ENCODE results near the gene PRSS21. TPM values are rescaled to one million over a fixed set of nuclear protein-coding genes. Genes with fewer than 3 reads are reported as not detected.

The PRSS21 gene
- total and polyA plus RNA-seq, 2 experiments from 2014 or later: not detected

DNA sequence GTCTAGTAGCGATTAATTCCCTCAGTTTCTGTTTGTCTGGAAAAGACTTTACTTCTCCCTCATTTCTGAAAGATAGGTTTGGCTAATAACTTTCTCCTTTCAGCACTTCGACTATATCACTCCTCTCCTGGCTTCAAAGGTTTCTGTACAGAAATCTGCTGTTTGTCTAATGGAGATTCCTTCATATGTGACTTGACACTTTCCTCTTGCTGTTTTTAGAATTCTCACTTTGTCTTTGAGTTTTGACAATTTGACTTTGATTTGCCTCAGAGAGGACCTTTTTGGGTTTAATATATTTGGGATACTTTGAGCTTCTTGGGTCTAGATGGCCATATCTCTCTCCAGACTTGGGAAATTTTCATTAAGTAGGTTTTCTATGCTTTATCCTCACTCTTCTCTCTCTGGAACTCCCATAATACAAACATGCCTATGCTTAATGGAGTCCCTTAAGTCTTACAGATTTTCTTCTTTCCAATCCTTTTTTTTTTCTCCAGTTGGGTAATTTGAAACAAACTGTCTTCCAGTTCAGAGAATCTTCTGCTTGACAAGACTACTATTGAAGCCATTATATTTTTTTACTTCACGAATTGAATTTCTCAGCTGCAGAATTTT lies 7.8 kb upstream of the PRSS21 start:
- in situ Hi-C loops (cut with MboI): no loop called here
- H3K4me2 ChIP-seq (ENCODE audit: unreplicated experiment): no peak overlapping the region
- H3K9me3 ChIP-seq (ENCODE audit: low read depth): no peaks in the 10 kb centered on the region
- H4K20me1 ChIP-seq (ENCODE audit: insufficient read depth): no peaks in the 10 kb centered on the region
- no peak overlapping the region for H3K4me3 ChIP-seq
- no peak for DNase-seq
- WGBS, 2 experiments (ENCODE audit: low coverage in 1 of 2, low lambda C conversion rate in 2 of 2, missing lambda C conversion rate in 2 of 2): 44% methylated on average over 3 of the region's 3 CpGs
- no peaks in the 10 kb centered on the region for H3K79me2 ChIP-seq (ENCODE audit: insufficient read depth)
- peaks cover 44% of the 10 kb centered on the region; the same call in 1 of the 2 replicates for H3K27me3 ChIP-seq (replicated peaks; ENCODE audit: insufficient read depth)
- no peaks in the 10 kb centered on the region for H3K36me3 ChIP-seq (ENCODE audit: low read depth)
- no peak overlapping the region for H3K27ac ChIP-seq
- TF ChIP-seq EZH2phosphoT487 (IDR thresholded peaks at IDR 0.05; ENCODE audit: insufficient read depth, low read depth) (no peak), EZH2 (IDR thresholded peaks at IDR 0.05; ENCODE audit: insufficient read depth, poor library complexity, severe bottlenecking) (no peak)
- no peaks in the 10 kb centered on the region for H3F3A ChIP-seq (ENCODE audit: insufficient read depth)
- H3K9ac ChIP-seq: no peak overlapping the region
- no peaks in the 10 kb centered on the region for H3K9me2 ChIP-seq (ENCODE audit: insufficient read depth)
- H2AFZ ChIP-seq: no peak overlapping the region
- no peaks in the 10 kb centered on the region for H3K4me1 ChIP-seq (ENCODE audit: insufficient read depth)

DNA sequence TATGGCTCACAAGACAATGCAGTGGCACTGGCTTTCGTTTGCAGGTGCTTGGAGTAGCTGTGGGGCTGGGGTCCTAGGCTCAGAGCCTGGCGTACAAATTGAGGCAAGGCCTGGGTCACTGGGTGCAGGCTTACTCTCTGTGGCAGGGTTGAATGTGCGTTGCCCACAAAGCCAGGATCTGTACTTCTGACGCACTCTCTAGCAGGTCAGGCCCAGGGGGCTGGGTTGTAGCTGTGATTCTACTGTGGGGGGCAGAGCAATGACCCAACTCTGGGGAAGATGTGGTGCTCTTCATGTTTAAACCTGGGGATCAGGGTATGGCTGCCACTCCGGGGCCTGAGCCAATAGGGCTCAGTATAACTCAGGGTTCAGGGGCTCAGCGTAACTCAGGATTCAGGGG lies 6.4 kb upstream of the PRSS21 start:
- Histone ChIP-seq H3K9ac (no peak overlapping the region), H3K79me2 (ENCODE audit: insufficient read depth) (no peaks in the 10 kb centered on the region), H3K36me3 (ENCODE audit: low read depth) (no peaks in the 10 kb centered on the region), H3K27me3 (replicated peaks; ENCODE audit: insufficient read depth) (peaks cover 44% of the 10 kb centered on the region; the same call in 1 of the 2 replicates), H3K9me3 (ENCODE audit: low read depth) (no peaks in the 10 kb centered on the region), H3K4me2 (ENCODE audit: unreplicated experiment) (no peak overlapping the region), H3K4me3 (no peak overlapping the region), H4K20me1 (ENCODE audit: insufficient read depth) (no peaks in the 10 kb centered on the region), H3F3A (ENCODE audit: insufficient read depth) (no peaks in the 10 kb centered on the region), H3K9me2 (ENCODE audit: insufficient read depth) (no peaks in the 10 kb centered on the region), H2AFZ (no peak overlapping the region), H3K4me1 (ENCODE audit: insufficient read depth) (no peaks in the 10 kb centered on the region), H3K27ac (no peak overlapping the region)
- DNase-seq: no peak
- WGBS, 2 experiments (ENCODE audit: low coverage in 1 of 2, low lambda C conversion rate in 2 of 2, missing lambda C conversion rate in 2 of 2): 60 to 62% methylated on average over 5 to 6 of the region's 6 CpGs
- in situ Hi-C loops (cut with MboI): no loop called here
- TF ChIP-seq EZH2 (IDR thresholded peaks at IDR 0.05; ENCODE audit: insufficient read depth, poor library complexity, severe bottlenecking) (no peak), EZH2phosphoT487 (IDR thresholded peaks at IDR 0.05; ENCODE audit: insufficient read depth, low read depth) (no peak)

DNA sequence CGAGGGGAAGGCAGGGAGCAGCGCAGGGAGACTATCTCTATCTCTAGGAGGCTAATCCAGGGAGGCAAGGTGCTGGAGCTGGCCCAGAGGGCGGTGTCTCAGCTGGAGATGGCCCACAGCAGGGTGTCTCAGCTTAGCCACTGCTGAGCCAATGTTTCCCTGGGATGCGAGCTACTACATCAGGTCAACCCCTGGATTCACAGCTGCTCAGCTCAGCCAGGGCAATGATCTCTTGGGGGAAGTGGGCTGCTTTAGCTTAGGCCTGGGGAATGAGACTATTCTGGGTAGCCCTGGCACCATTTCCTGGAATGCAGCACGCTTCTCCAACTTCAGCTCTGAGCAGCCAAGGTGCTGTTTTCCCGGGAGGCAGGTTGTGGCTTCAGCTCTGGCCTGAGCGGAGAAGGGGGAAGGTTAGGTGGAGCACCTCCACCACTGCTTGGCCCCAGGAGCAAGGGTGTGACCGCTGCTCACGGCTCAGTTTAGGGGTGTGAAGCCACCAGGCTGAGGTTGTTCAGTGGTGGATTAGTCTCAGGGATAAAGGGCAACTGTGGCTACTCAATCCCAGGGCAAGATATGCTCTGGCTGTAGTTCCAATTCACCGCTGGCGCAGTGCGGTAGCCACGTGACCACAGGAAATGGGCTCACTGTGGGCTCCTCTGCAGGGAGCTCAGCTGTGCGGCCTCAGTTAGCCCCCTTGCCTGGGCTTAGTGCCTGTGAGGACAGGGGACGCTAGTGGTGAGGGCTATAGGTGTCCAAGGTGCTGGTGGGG lies 5.2 kb upstream of the PRSS21 start:
- no peaks in the 10 kb centered on the region for H3K9me2 ChIP-seq (ENCODE audit: insufficient read depth)
- no peak for TF ChIP-seq EZH2phosphoT487 (IDR thresholded peaks at IDR 0.05; ENCODE audit: insufficient read depth, low read depth)
- TF ChIP-seq EZH2 (IDR thresholded peaks at IDR 0.05; ENCODE audit: insufficient read depth, poor library complexity, severe bottlenecking): no peak
- no peaks in the 10 kb centered on the region for H3K79me2 ChIP-seq (ENCODE audit: insufficient read depth)
- no peak overlapping the region for H3K4me2 ChIP-seq (ENCODE audit: unreplicated experiment)
- no peak overlapping the region for H3K27ac ChIP-seq
- WGBS, 2 experiments (ENCODE audit: low coverage in 1 of 2, low lambda C conversion rate in 2 of 2, missing lambda C conversion rate in 2 of 2): 56 to 57% methylated on average over 15 of the region's 15 CpGs
- H3K4me1 ChIP-seq (ENCODE audit: insufficient read depth): no peaks in the 10 kb centered on the region
- peaks cover 48% of the 10 kb centered on the region; the same call in 1 of the 2 replicates for H3K27me3 ChIP-seq (replicated peaks; ENCODE audit: insufficient read depth)
- H4K20me1 ChIP-seq (ENCODE audit: insufficient read depth): no peaks in the 10 kb centered on the region
- no peaks in the 10 kb centered on the region for H3K9me3 ChIP-seq (ENCODE audit: low read depth)
- no peak overlapping the region for H2AFZ ChIP-seq
- H3K4me3 ChIP-seq: no peak overlapping the region
- no peak overlapping the region for H3K9ac ChIP-seq
- in situ Hi-C loops (cut with MboI): no loop called here
- no peaks in the 10 kb centered on the region for H3F3A ChIP-seq (ENCODE audit: insufficient read depth)
- no peaks in the 10 kb centered on the region for H3K36me3 ChIP-seq (ENCODE audit: low read depth)
- DNase-seq: no peak

DNA sequence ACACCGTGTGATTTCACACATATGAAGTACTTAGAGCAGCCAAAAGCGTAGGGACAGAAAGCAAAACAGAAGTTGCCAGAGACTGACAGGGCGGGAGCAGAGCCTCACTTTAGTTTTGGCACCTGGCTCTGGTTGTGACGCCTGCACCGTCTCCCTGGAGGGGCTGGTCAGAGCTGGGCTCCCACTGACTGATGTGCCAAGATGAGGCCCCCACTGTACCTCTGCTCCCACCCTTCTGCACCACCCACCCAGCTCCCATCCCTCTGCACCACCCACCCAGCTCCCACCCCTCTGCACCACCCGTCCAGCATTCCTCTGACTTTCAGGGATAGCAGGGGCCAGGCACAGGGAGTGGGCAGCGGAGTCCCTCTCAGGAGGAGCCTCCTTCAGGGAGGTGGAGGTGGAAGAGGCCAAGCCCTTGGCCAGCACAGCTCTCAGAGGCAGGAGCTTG lies 3.2 kb upstream of the PRSS21 start:
- TF ChIP-seq EZH2phosphoT487 (IDR thresholded peaks at IDR 0.05; ENCODE audit: insufficient read depth, low read depth): no peak
- Histone ChIP-seq H4K20me1 (ENCODE audit: insufficient read depth) (no peaks in the 10 kb centered on the region), H3K79me2 (ENCODE audit: insufficient read depth) (no peaks in the 10 kb centered on the region), H3K27ac (no peak overlapping the region), H3K9ac (no peak overlapping the region), H3K4me1 (ENCODE audit: insufficient read depth) (no peaks in the 10 kb centered on the region), H3K36me3 (ENCODE audit: low read depth) (no peaks in the 10 kb centered on the region), H3F3A (ENCODE audit: insufficient read depth) (no peaks in the 10 kb centered on the region), H3K9me3 (ENCODE audit: low read depth) (no peaks in the 10 kb centered on the region), H3K4me2 (ENCODE audit: unreplicated experiment) (no peak overlapping the region), H3K27me3 (replicated peaks; ENCODE audit: insufficient read depth) (peaks cover 39% of the 10 kb centered on the region; the same call in 1 of the 2 replicates), H3K9me2 (ENCODE audit: insufficient read depth) (no peaks in the 10 kb centered on the region), H2AFZ (no peak overlapping the region), H3K4me3 (no peak overlapping the region)
- in situ Hi-C loops (cut with MboI): no loop called here
- WGBS, 2 experiments (ENCODE audit: low coverage in 1 of 2, low lambda C conversion rate in 2 of 2, missing lambda C conversion rate in 2 of 2): 19% methylated on average over 6 to 7 of the region's 7 CpGs
- no peak for DNase-seq
